H1 (cell line): ENCODE data around the gene CTXN2. TPM values are rescaled to one million over a fixed set of nuclear protein-coding genes. Genes with fewer than 3 reads are reported as not detected.

Experiments
- ASH2L ChIP-seq: fragments of 200-600, 300-600 bp; sonication (generic); IDR thresholded peaks from one replicate; pipeline ENCODE4 v1.7.1; 2017; ENCODE audit warnings: low read length
- CBX5 ChIP-seq: fragments of 300-800, 300-1000 bp; sonication (generic); IDR thresholded peaks from 2 replicates; pipeline ENCODE4 v1.7.1; 2016; ENCODE audit warnings: antibody characterized with exemption, low read length, low read depth
- CHD7 ChIP-seq: fragments of 300-600 bp; sonication (generic); IDR thresholded peaks from 2 replicates; pipeline ENCODE4 v1.7.1; 2012; ENCODE audit warnings: low read length, moderate library complexity, mild to moderate bottlenecking, inconsistent platforms; ENCODE audit not compliant: insufficient replicate concordance
- HDAC2 ChIP-seq, 2 experiments: fragments of 300-600 bp in 1 of 2; sonication (generic) in 1 of 2; IDR thresholded peaks; 2 replicates each; pipeline ENCODE4 v1.6.1; 2011 to 2012; ENCODE audit warnings: low read depth in 2 of 2, low read length in 2 of 2, mild to moderate bottlenecking in 2 of 2, moderate library complexity in 2 of 2, borderline replicate concordance in 1 of 2, inconsistent platforms in 1 of 2
- KDM5A ChIP-seq: fragments of 200-600 bp; IDR thresholded peaks from 2 replicates; pipeline ENCODE4 v1.7.1; 2012; ENCODE audit warnings: mild to moderate bottlenecking, low read length, inconsistent platforms, mixed read lengths
- MAX ChIP-seq: IDR thresholded peaks from 2 replicates; pipeline ENCODE4 v1.6.1; 2012; ENCODE audit warnings: inconsistent platforms
- PHF8 ChIP-seq: fragments of 200-600 bp; sonication (generic); conservative IDR thresholded peaks from 2 replicates; pipeline ENCODE4 v1.7.1; 2012; ENCODE audit warnings: low read depth, mild to moderate bottlenecking, inconsistent platforms, low read length, moderate library complexity
- RNF2 ChIP-seq: fragments of 200-900, 300-1000 bp; sonication (generic); IDR thresholded peaks from 2 replicates; pipeline ENCODE4 v1.7.1; 2016; ENCODE audit warnings: borderline replicate concordance, low read depth, mild to moderate bottlenecking, antibody characterized with exemption, low read length; ENCODE audit not compliant: poor library complexity, severe bottlenecking; ENCODE audit errors: missing control alignments
- polyA plus RNA-seq, 7 experiments: library from polyadenylated mRNA; depleted of rRNA in 3 of 7; stranded (reverse) in 5 of 7; unstranded in 2 of 7; fragments of >200 nt in 5 of 7; fragments of 200-250 nt in 2 of 7; gene quantifications; 1 replicate in 5 of 7; 2 replicates in 1 of 7; 4 replicates in 1 of 7; pipeline versions ENCODE4 v1.2.1 to v1.2.3, GENCODE V29; 2011 to 2013; ENCODE audit warnings: missing spikeins in 2 of 7, mixed read lengths in 2 of 7
- total RNA-seq: library from RNA; stranded (reverse); fragmentation: NEBNext Ultra II Directional; extraction: Animal tissue kit (Norgen Biotek cat#: 25700); gene quantifications from 2 replicates; pipeline ENCODE4 v1.2.1, GENCODE V29; 2021

Gene CTXN2
- total and polyA plus RNA-seq, 2 of the 8 experiments (the other 6 are each of a cell fraction or from before 2014, with no cell fraction given) = 0.08 TPM; not detected in 1

- TF ChIP-seq CHD7 = no peak
- TF ChIP-seq PHF8 = peak; percentile 97
- 0 out of 4 replicates have a peak, but pooled peaks of 1 of the 2 experiments have one; percentile 60 for TF ChIP-seq HDAC2 (IDR thresholded peaks at IDR 0.05; ENCODE audit: borderline replicate concordance in 1 of 2, low read depth in 2 of 2, low read length in 2 of 2)
- TF ChIP-seq RNF2 = no peak
- TF ChIP-seq CBX5 = no peak
- no peak for TF ChIP-seq KDM5A
- TF ChIP-seq ASH2L = peak; percentile 86
- TF ChIP-seq MAX = no peak
Measured at GRCh38 chr15:48177766-48178647, 13.5 kb upstream of the CTXN2 start, which contains the start of gene MYEF2 (continued).
